Fibroblast of the aortic adventitia (primary cell): ENCODE results near the gene STUB1. TPM values are rescaled to one million over a fixed set of nuclear protein-coding genes. Genes with fewer than 3 reads are reported as not detected.

Experiments
- DNase-seq: peaks from one replicate; pipeline ENCODE4 v3.0.0-alpha.2; 2010; ENCODE audit warnings: low read depth
- H3K4me3 ChIP-seq: 2 replicates; pipeline ENCODE4 v1.5.1; 2011; ENCODE audit warnings: low read depth, mild to moderate bottlenecking, control low read depth, low read length, moderate library complexity
- total RNA-seq: library from RNA; depleted of rRNA; stranded (reverse); fragments of >200 nt; gene quantifications from 2 replicates; pipeline ENCODE4 v1.2.3, GENCODE V29; 2012; ENCODE audit warnings: low replicate concordance
- TF ChIP-seq, protein P1 (sequence below): IDR thresholded peaks from 2 replicates; pipeline ENCODE4 v1.5.1; 2011; ENCODE audit warnings: mild to moderate bottlenecking, low read length, control low read depth, inconsistent platforms; ENCODE audit not compliant: insufficient read depth

Gene STUB1
- total RNA-seq, 1 donor, result 88.9 TPM

- no peak for DNase-seq
- H3K4me3 ChIP-seq, result peak overlapping the region; percentile 73
- TF ChIP-seq, protein P1, sequence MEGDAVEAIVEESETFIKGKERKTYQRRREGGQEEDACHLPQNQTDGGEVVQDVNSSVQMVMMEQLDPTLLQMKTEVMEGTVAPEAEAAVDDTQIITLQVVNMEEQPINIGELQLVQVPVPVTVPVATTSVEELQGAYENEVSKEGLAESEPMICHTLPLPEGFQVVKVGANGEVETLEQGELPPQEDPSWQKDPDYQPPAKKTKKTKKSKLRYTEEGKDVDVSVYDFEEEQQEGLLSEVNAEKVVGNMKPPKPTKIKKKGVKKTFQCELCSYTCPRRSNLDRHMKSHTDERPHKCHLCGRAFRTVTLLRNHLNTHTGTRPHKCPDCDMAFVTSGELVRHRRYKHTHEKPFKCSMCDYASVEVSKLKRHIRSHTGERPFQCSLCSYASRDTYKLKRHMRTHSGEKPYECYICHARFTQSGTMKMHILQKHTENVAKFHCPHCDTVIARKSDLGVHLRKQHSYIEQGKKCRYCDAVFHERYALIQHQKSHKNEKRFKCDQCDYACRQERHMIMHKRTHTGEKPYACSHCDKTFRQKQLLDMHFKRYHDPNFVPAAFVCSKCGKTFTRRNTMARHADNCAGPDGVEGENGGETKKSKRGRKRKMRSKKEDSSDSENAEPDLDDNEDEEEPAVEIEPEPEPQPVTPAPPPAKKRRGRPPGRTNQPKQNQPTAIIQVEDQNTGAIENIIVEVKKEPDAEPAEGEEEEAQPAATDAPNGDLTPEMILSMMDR, result no peak
Observed at GRCh38 chr16:683396-684070, 3.3 kb downstream of the STUB1 start.

GRCh38 chr16:684071-684794, 4.0 kb downstream of the STUB1 start, which contains the start of gene JMJD8:
JMJD8 (minus strand) TSS chr16:684334; CDS start chr16:684319, 15 bp downstream.
- TF ChIP-seq, protein P1, result no peak
- peak within 1 kb of the TSS; percentile 73 for H3K4me3 ChIP-seq
- peak; percentile 92 for DNase-seq

GRCh38 chr16:684961-685696, 4.9 kb downstream of the STUB1 start:
- H3K4me3 ChIP-seq, result peak overlapping the region; percentile 9
- TF ChIP-seq, protein P1, result no peak

DNA sequence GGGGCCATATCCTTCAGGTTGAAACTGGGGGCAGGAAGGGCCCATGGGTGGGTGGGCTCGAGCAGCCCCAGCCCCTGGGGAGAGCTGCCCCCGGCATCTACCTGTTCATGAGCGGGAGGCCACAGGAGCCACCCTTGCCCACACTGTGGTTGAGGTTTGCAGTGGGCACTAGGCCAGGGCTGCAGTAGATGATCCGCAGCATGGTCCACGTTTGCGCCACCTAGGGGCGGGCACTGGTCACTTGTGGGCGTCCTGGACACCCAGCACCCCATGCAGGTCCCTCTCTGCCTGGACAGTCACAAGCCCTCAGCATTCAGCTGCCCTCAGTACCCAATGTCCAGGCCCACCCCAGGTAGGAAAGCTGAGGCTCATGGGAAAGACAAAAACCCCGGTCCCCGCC, 5.8 kb downstream of the STUB1 start:
- DNase-seq, result peak; percentile 25
- TF ChIP-seq, protein P1, result peak; percentile 47
- no peak overlapping the region for H3K4me3 ChIP-seq

More at GRCh38 chr16:684961-685696, 4.9 kb downstream of the STUB1 start:
- no peak for DNase-seq

GRCh38 chr16:686459-687260, 6.5 kb downstream of the STUB1 start:
- no peak overlapping the region for H3K4me3 ChIP-seq
- no peak for DNase-seq
- TF ChIP-seq, protein P1, result no peak

DNA sequence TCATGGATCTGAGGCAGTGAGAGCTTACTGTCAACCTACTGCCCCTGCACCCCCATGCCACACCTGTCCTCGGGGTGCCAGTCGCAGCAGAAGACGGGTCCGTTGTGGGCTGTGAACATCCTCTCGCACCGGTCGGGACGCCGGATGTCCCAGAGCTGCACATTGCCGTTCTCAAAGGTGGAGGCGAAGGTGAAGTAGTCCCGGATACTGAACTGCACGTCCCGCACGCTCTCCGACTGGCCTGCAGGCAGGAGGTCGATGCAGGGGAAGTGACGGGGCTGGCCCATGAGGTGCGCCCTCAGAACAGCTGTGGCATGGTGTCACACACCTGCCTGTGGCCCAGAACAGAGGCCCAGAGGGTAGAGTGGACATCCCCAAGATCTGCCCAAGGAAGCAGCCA, 7.3 kb downstream of the STUB1 start:
- TF ChIP-seq, protein P1, result no peak
- no peak for DNase-seq
- no peak overlapping the region for H3K4me3 ChIP-seq
